ENCODE results near the gene TCERG1L.

DNA sequence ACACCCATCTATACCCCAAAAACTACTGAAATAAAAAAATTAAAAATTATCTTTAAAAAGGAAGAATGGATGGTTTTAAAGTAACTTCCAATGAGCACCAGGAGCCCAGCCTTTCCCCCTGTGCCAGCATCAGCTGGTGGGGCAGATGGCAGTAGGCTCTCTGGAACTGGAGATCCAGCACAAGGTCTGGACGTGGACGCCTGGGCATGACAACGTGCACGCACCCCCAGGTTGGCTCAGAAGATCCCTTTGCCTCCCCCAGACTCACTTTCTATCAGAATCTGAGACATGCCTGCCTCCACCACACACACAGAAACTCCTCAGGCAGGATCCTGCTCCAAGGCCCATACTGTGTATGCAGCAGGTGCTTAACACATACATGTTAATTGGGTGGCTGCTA lies 35.8 kb downstream of the TCERG1L start:
- TF ChIP-seq, protein P1, sequence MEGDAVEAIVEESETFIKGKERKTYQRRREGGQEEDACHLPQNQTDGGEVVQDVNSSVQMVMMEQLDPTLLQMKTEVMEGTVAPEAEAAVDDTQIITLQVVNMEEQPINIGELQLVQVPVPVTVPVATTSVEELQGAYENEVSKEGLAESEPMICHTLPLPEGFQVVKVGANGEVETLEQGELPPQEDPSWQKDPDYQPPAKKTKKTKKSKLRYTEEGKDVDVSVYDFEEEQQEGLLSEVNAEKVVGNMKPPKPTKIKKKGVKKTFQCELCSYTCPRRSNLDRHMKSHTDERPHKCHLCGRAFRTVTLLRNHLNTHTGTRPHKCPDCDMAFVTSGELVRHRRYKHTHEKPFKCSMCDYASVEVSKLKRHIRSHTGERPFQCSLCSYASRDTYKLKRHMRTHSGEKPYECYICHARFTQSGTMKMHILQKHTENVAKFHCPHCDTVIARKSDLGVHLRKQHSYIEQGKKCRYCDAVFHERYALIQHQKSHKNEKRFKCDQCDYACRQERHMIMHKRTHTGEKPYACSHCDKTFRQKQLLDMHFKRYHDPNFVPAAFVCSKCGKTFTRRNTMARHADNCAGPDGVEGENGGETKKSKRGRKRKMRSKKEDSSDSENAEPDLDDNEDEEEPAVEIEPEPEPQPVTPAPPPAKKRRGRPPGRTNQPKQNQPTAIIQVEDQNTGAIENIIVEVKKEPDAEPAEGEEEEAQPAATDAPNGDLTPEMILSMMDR (IDR thresholded peaks at IDR 0.05 in 8 of 11, conservative IDR thresholded peaks at IDR 0.05 in 3 of 11), result no peak
- TF ChIP-seq POLR2A (IDR thresholded peaks at IDR 0.05), result no peak
